Mucosa of stomach (tissue), 1 donor: ENCODE results near the gene RSBN1.
"Not testable (repeated sequence)": the region's sequence is repeated elsewhere in the genome, so short reads cannot be mapped to it uniquely, and the experiment has no call there.

ENCODE experiments used
- H3K27me3 ChIP-seq: one replicate; pipeline ENCODE4 v1.7.0; 2013; ENCODE audit warnings: mild to moderate bottlenecking, low read length; ENCODE audit not compliant: control insufficient read depth, insufficient read depth
- H3K36me3 ChIP-seq: one replicate; pipeline ENCODE4 v1.7.0; 2013; ENCODE audit warnings: low read length; ENCODE audit not compliant: control insufficient read depth, insufficient read depth
- H3K4me1 ChIP-seq: one replicate; pipeline ENCODE4 v1.7.0; 2013; ENCODE audit warnings: mild to moderate bottlenecking, low read length; ENCODE audit not compliant: control insufficient read depth, insufficient read depth
- H3K4me3 ChIP-seq: one replicate; pipeline ENCODE4 v1.7.0; 2013; ENCODE audit warnings: low read length
- H3K9ac ChIP-seq: one replicate; pipeline ENCODE4 v1.7.0; 2013; ENCODE audit warnings: mild to moderate bottlenecking, low read length, moderate library complexity
- H3K9me3 ChIP-seq: one replicate; pipeline ENCODE4 v1.7.0; 2013; ENCODE audit warnings: mild to moderate bottlenecking, low read length, moderate library complexity; ENCODE audit not compliant: control insufficient read depth
- donor health status: Pancreatic carcinoma.

Gene RSBN1

GRCh38 chr1:113751114-113751513, 61.2 kb downstream of the RSBN1 start:
- H3K9me3 ChIP-seq: no peaks in the 10 kb centered on the region
- no peaks in the 10 kb centered on the region for H3K4me1 ChIP-seq
- H3K9ac ChIP-seq: no peak overlapping the region
- H3K36me3 ChIP-seq: no peaks in the 10 kb centered on the region
- no peaks in the 10 kb centered on the region for H3K27me3 ChIP-seq
- H3K4me3 ChIP-seq: no peak overlapping the region

- peaks cover 4% of the 10 kb centered on the region for H3K4me1 ChIP-seq
- no peaks in the 10 kb centered on the region for H3K9me3 ChIP-seq
- no peak overlapping the region for H3K4me3 ChIP-seq
- H3K9ac ChIP-seq: no peak overlapping the region
- H3K27me3 ChIP-seq: no peaks in the 10 kb centered on the region
- H3K36me3 ChIP-seq: no peaks in the 10 kb centered on the region
Observed at GRCh38 chr1:113749402-113749801, 62.9 kb downstream of the RSBN1 start.

GRCh38 chr1:113747376-113747775, 64.9 kb downstream of the RSBN1 start:
- H3K27me3 ChIP-seq: no peaks in the 10 kb centered on the region
- H3K9me3 ChIP-seq: no peaks in the 10 kb centered on the region
- H3K36me3 ChIP-seq: no peaks in the 10 kb centered on the region
- peaks cover 4% of the 10 kb centered on the region for H3K4me1 ChIP-seq
- H3K9ac ChIP-seq: no peak overlapping the region
- no peak overlapping the region for H3K4me3 ChIP-seq

GRCh38 chr1:113745425-113745824, 66.9 kb downstream of the RSBN1 start:
- peaks cover 4% of the 10 kb centered on the region for H3K4me1 ChIP-seq

GRCh38 chr1:113744114-113744513, 68.2 kb downstream of the RSBN1 start:
- no peak overlapping the region for H3K4me3 ChIP-seq
- no peaks in the 10 kb centered on the region for H3K9me3 ChIP-seq
- H3K27me3 ChIP-seq: no peaks in the 10 kb centered on the region

More at GRCh38 chr1:113745425-113745824, 66.9 kb downstream of the RSBN1 start:
- Histone ChIP-seq H3K9me3 (no peaks in the 10 kb centered on the region), H3K36me3 (no peaks in the 10 kb centered on the region), H3K4me3 (no peak overlapping the region), H3K27me3 (no peaks in the 10 kb centered on the region), H3K9ac (no peak overlapping the region)

GRCh38 chr1:113742515-113742914, 69.8 kb downstream of the RSBN1 start:
- Histone ChIP-seq H3K27me3 (no peaks in the 10 kb centered on the region), H3K4me3 (no peak overlapping the region), H3K9me3 (no peaks in the 10 kb centered on the region), H3K4me1 (peaks cover 4% of the 10 kb centered on the region), H3K9ac (no peak overlapping the region), H3K36me3 (no peaks in the 10 kb centered on the region)

More at GRCh38 chr1:113744114-113744513, 68.2 kb downstream of the RSBN1 start:
- H3K4me1 ChIP-seq: peaks cover 4% of the 10 kb centered on the region
- no peaks in the 10 kb centered on the region for H3K36me3 ChIP-seq
- H3K9ac ChIP-seq: no peak overlapping the region

GRCh38 chr1:113734357-113735055, 77.8 kb downstream of the RSBN1 start:
- no peak overlapping the region for H3K9ac ChIP-seq
- H3K36me3 ChIP-seq: no peaks in the 10 kb centered on the region
- no peaks in the 10 kb centered on the region for H3K27me3 ChIP-seq
- no peaks in the 10 kb centered on the region for H3K9me3 ChIP-seq
- no peaks in the 10 kb centered on the region for H3K4me1 ChIP-seq
- no peak overlapping the region for H3K4me3 ChIP-seq

GRCh38 chr1:113732802-113733201, 79.5 kb downstream of the RSBN1 start:
- Histone ChIP-seq H3K4me3 (no peak overlapping the region), H3K9me3 (no peaks in the 10 kb centered on the region), H3K4me1 (no peaks in the 10 kb centered on the region), H3K36me3 (no peaks in the 10 kb centered on the region), H3K27me3 (no peaks in the 10 kb centered on the region), H3K9ac (no peak overlapping the region)

- Histone ChIP-seq H3K4me1 (no peaks in the 10 kb centered on the region), H3K27me3 (no peaks in the 10 kb centered on the region), H3K9me3 (no peaks in the 10 kb centered on the region), H3K9ac (no peak overlapping the region), H3K4me3 (no peak overlapping the region), H3K36me3 (no peaks in the 10 kb centered on the region)
Observed at GRCh38 chr1:113721010-113721409, 91.3 kb downstream of the RSBN1 start.

- not testable (repeated sequence) for H3K9me3 ChIP-seq, H3K9ac ChIP-seq, H3K36me3 ChIP-seq, H3K4me1 ChIP-seq, H3K27me3 ChIP-seq, H3K4me3 ChIP-seq
Observed at GRCh38 chr1:113718621-113719020, 93.7 kb downstream of the RSBN1 start.

- not testable (repeated sequence) for H3K36me3 ChIP-seq, H3K9me3 ChIP-seq, H3K4me1 ChIP-seq, H3K9ac ChIP-seq, H3K27me3 ChIP-seq, H3K4me3 ChIP-seq
Observed at GRCh38 chr1:113717506-113717905, 94.8 kb downstream of the RSBN1 start.

GRCh38 chr1:113714606-113715269, 97.5 kb downstream of the RSBN1 start:
- Histone ChIP-seq H3K9me3 (no peaks in the 10 kb centered on the region), H3K9ac (no peak overlapping the region), H3K27me3 (no peaks in the 10 kb centered on the region), H3K36me3 (no peaks in the 10 kb centered on the region), H3K4me3 (no peak overlapping the region), H3K4me1 (no peaks in the 10 kb centered on the region)
